KMS-11 (cell line): ENCODE measurements around the gene MIB1.
A peak's percentile ranks its signal among the peaks of the same experiment; 100 is the strongest.
"Not testable (repeated sequence)": the region's sequence is repeated elsewhere in the genome, so short reads cannot be mapped to it uniquely, and the experiment has no call there.

Experiments
- H2AFZ ChIP-seq: fragments of 200-600 bp; sonication (generic); 2 replicates; pipeline ENCODE4 v1.6.1; 2016; ENCODE audit warnings: antibody characterized with exemption, mixed run types, low read depth
- H3K27ac ChIP-seq: fragments of 200-600 bp; sonication (generic); 2 replicates; pipeline ENCODE4 v1.6.1; 2016; ENCODE audit warnings: mild to moderate bottlenecking, mixed run types
- H3K27me3 ChIP-seq: fragments of 200-600 bp; sonication (generic); 2 replicates; pipeline ENCODE4 v1.6.1; 2017; ENCODE audit warnings: mild to moderate bottlenecking, low read depth, mixed run types, moderate library complexity; ENCODE audit not compliant: insufficient read depth
- H3K36me3 ChIP-seq: fragments of 200-600 bp; sonication (generic); 2 replicates; pipeline ENCODE4 v1.6.1; 2017; ENCODE audit warnings: mild to moderate bottlenecking, mixed run types; ENCODE audit not compliant: insufficient read depth
- H3K4me1 ChIP-seq: fragments of 200-600 bp; sonication (generic); 2 replicates; pipeline ENCODE4 v1.6.1; 2016; ENCODE audit warnings: mild to moderate bottlenecking, low read depth, mixed run types; ENCODE audit not compliant: poor library complexity, severe bottlenecking
- H3K4me2 ChIP-seq: fragments of 200-600 bp; sonication (generic); 2 replicates; pipeline ENCODE4 v1.7.0; 2016; ENCODE audit warnings: mild to moderate bottlenecking, mixed run types
- H3K4me3 ChIP-seq: fragments of 200-600 bp; sonication (generic); IDR thresholded peaks from 2 replicates; pipeline ENCODE4 v1.6.1; 2017; ENCODE audit warnings: low read depth, low read length, mixed read lengths; ENCODE audit not compliant: insufficient read depth
- H3K79me2 ChIP-seq: fragments of 200-600 bp; sonication (generic); 2 replicates; pipeline ENCODE4 v1.6.1; 2016; ENCODE audit warnings: low read depth, mixed run types; ENCODE audit not compliant: insufficient read depth
- H3K9ac ChIP-seq: fragments of 200-600 bp; sonication (generic); 2 replicates; pipeline ENCODE4 v1.6.1; 2016; ENCODE audit warnings: mild to moderate bottlenecking, mixed run types
- H4K20me1 ChIP-seq: fragments of 200-600 bp; sonication (generic); 2 replicates; pipeline ENCODE4 v1.6.1; 2016; ENCODE audit warnings: mild to moderate bottlenecking, mixed run types; ENCODE audit not compliant: insufficient read depth
- TF ChIP-seq, protein P1 (sequence below): fragments of 200-600 bp; sonication (generic); conservative IDR thresholded peaks from 2 replicates; pipeline ENCODE4 v1.6.1; 2017; ENCODE audit warnings: low read depth, mild to moderate bottlenecking, antibody characterized with exemption, low read length, moderate library complexity, mixed read lengths

MIB1 gene

GRCh38 chr18:21769206-21769605, 28.6 kb downstream of the MIB1 start:
- Histone ChIP-seq H3K79me2 (peaks cover 19% of the 10 kb centered on the region; the same call in 1 of the 2 replicates), H4K20me1 (no peaks in the 10 kb centered on the region), H3K9ac (no peak overlapping the region), H2AFZ (no peak overlapping the region), H3K27me3 (no peaks in the 10 kb centered on the region), H3K4me3 (no peak overlapping the region), H3K4me2 (no peak overlapping the region), H3K36me3 (peaks cover 6% of the 10 kb centered on the region), H3K27ac (no peak overlapping the region), H3K4me1 (no peaks in the 10 kb centered on the region)
- TF ChIP-seq, protein P1, sequence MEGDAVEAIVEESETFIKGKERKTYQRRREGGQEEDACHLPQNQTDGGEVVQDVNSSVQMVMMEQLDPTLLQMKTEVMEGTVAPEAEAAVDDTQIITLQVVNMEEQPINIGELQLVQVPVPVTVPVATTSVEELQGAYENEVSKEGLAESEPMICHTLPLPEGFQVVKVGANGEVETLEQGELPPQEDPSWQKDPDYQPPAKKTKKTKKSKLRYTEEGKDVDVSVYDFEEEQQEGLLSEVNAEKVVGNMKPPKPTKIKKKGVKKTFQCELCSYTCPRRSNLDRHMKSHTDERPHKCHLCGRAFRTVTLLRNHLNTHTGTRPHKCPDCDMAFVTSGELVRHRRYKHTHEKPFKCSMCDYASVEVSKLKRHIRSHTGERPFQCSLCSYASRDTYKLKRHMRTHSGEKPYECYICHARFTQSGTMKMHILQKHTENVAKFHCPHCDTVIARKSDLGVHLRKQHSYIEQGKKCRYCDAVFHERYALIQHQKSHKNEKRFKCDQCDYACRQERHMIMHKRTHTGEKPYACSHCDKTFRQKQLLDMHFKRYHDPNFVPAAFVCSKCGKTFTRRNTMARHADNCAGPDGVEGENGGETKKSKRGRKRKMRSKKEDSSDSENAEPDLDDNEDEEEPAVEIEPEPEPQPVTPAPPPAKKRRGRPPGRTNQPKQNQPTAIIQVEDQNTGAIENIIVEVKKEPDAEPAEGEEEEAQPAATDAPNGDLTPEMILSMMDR: no peak

- Histone ChIP-seq H3K4me2 (no peak overlapping the region), H3K36me3 (peaks cover 5% of the 10 kb centered on the region; the same call in 1 of the 2 replicates), H3K27ac (no peak overlapping the region), H3K79me2 (0 out of 2 replicates have a peak, but pooled peaks cover 3% of the 10 kb centered on the region), H3K4me1 (peaks cover 26% of the 10 kb centered on the region), H2AFZ (no peak overlapping the region), H3K9ac (no peak overlapping the region), H4K20me1 (no peaks in the 10 kb centered on the region), H3K4me3 (no peak overlapping the region), H3K27me3 (no peaks in the 10 kb centered on the region)
- TF ChIP-seq, protein P1: no peak
Observed at GRCh38 chr18:21774722-21775121, 34.1 kb downstream of the MIB1 start.

DNA sequence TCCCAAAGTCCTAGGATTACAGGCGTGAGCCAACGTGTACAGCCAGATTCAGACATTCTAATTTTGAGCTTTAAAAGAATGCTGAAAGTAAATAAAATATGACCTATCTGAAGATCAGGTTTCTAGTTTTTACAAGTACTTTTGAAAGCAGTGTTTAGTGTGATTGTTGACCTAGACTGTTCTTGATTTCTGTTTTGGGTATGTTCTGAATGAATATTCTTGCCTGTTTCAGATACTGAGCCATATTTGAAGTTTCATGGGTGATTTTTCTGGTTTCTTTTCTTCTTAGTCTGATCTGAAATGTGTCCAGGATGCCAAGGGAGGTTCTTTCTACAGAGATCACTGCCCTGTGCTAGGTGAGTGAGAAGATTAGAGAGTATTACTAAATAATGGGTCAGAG, 37.2 kb downstream of the MIB1 start:
- Histone ChIP-seq H3K79me2 (0 out of 2 replicates have a peak, but pooled peaks cover 3% of the 10 kb centered on the region), H3K9ac (no peak overlapping the region), H2AFZ (no peak overlapping the region), H3K36me3 (0 out of 2 replicates have a peak, but pooled peaks cover 8% of the 10 kb centered on the region), H3K4me2 (no peak overlapping the region), H3K27ac (peak overlapping the region; percentile 3; the same call in 1 of the 2 replicates), H4K20me1 (no peaks in the 10 kb centered on the region), H3K4me1 (peaks cover 26% of the 10 kb centered on the region), H3K4me3 (no peak overlapping the region), H3K27me3 (no peaks in the 10 kb centered on the region)
- TF ChIP-seq, protein P1: no peak

DNA sequence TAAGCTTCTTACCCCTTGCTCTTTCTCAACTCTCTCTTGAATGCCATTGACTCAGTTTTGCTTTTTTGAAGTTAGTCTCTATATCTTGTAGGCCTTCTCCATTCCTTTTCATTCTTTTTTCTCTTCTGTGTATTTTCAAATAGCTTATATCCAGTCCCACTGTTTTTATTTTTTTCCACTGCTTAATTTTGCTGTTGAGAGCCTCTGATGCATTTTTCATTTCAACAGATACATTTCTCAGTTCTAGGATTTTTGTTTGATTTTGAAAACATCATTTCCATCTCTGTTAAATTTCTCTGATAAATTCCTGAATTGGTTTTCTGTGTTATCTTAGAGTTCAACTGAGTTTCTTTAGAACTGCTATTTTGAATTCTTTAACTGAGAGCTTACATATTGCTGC, 45.9 kb downstream of the MIB1 start:
- Histone ChIP-seq H3K79me2 (no peaks in the 10 kb centered on the region), H3K27ac (no peak overlapping the region), H4K20me1 (no peaks in the 10 kb centered on the region), H3K27me3 (no peaks in the 10 kb centered on the region), H2AFZ (no peak overlapping the region), H3K9ac (no peak overlapping the region), H3K36me3 (0 out of 2 replicates have a peak, but pooled peaks cover 3% of the 10 kb centered on the region), H3K4me3 (no peak overlapping the region), H3K4me2 (no peak overlapping the region), H3K4me1 (peaks cover 8% of the 10 kb centered on the region)
- TF ChIP-seq, protein P1: no peak

GRCh38 chr18:21796089-21796488, 55.5 kb downstream of the MIB1 start:
- not testable (repeated sequence) for H3K36me3 ChIP-seq, H3K4me1 ChIP-seq

More at GRCh38 chr18:21796089-21796488, 55.5 kb downstream of the MIB1 start:
- not testable (repeated sequence) for H3K79me2 ChIP-seq, H3K4me2 ChIP-seq, H4K20me1 ChIP-seq, H2AFZ ChIP-seq, H3K27ac ChIP-seq, H3K9ac ChIP-seq, H3K4me3 ChIP-seq, H3K27me3 ChIP-seq
